Measurements from ENCODE around the gene FBLN5.
"Not testable (repeated sequence)": the region's sequence is repeated elsewhere in the genome, so short reads cannot be mapped to it uniquely, and the experiment has no call there.

Gene FBLN5

DNA sequence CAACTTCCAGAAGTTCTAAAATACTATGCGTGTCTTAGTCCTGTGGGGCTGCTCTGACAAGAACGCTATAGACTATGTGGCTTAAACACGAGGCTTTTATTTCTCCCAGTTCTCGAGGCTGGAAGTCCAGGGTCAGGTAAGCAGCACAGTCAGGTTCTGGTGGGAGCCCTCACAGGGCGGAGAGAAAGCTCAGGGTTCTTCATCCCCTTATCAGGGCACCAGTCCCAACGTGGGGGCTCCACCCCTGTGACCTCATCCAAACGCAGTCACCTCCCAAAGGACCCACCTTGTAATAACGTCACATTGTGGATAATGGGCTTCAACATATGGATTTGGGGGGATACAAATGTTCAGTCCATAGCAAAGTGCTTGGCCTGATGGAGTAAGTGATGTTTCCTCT is 43.0 kb downstream of the FBLN5 start:
- DNase-seq, result no peak

DNA sequence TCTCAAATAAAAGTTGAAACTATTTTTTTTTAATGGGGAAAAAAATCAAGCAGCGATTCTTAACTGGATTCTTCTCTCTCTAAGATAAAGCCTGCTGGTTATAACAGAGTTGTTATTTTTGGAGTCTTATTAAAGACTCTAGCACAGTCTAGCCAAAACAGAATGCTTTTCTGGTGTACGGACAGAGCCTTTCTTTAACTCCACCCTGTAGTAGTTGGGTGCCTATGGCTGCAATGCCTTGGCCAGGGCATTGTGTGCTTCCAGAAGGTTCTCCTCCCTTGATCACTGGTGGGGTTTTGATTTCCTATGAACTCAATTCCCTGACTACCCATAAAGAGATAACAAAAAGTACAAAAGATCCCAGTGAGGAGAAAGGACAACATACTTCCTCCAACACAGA is 44.4 kb downstream of the FBLN5 start:
- DNase-seq, result no peak

DNA sequence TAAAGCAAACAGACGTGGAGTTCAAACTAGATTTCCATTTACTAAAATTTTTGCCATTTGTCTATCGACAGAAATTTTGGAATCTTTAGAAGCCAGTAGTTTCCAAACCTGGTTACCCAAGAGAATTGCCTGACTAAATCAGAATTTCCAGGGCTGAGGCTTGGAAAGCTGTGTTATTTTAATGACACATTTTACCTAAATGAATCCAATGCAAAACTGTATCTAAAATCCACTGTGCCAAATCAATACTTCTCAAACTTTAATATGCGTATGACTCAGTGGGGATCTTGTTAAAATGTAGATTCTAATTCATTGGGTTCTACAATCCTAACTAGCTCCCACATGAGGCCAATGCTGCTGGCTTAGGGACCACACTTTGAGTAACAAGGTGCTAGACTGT is 45.2 kb downstream of the FBLN5 start:
- DNase-seq, result no peak

- DNase-seq, result no peak
Observed at GRCh38 chr14:91901449-91902226, 45.9 kb downstream of the FBLN5 start.

GRCh38 chr14:91899806-91900205 is 47.7 kb downstream of the FBLN5 start:
- no peak for DNase-seq

GRCh38 chr14:91899213-91899612 is 48.3 kb downstream of the FBLN5 start:
- no peak for DNase-seq

- DNase-seq, result no peak
Observed at GRCh38 chr14:91898372-91898771, 49.1 kb downstream of the FBLN5 start.

DNA sequence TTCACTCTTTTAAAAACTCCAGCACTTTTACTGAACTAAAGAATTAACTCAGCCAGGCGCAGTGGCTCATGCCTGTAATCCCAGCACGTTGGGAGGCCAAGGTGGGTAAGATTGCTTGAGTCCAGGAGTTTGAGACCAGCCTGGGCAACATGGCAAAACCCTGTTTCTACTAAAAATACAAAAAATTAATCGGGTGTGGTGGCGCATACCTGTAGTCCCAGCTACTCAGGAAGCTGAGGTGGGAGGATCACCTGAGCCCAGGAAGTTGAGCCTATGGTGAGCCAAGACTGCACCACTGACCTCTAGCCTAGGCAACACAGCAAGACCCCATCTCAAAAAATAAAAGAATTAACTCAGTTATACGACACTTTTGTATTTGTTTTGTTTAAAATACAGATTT is 49.8 kb downstream of the FBLN5 start:
- DNase-seq, result not testable (repeated sequence)

DNA sequence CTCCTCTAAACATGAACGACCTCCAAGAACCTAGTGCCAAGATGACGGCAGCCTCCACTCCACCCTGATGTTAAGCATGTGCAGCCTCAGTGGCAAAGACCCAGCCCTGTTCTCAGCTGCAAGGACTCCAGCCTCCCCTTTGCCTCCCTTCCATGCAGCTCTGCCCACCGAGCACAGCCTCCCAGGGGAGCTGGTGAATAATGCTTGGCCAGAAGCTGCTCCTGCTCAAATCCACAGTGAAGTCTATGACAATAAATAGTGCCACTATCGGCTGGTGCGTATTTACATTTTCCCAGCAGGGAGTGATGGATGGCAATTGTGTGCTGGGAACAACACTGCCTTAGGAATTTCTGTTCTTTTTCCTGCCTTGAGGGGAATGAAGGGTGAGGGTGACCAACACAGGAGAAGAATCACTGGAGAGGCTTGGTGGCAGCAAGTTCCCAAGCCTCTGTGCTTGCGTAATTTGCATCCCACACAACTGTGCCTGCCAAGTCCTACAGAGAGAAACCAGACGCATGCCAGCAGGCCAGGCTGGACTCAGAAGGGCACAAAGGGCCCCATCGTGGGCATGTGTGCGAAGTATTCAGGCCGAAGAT is 50.3 kb downstream of the FBLN5 start:
- no peak for DNase-seq

- no peak for DNase-seq
Observed at GRCh38 chr14:91896419-91896818, 51.1 kb downstream of the FBLN5 start.

DNA sequence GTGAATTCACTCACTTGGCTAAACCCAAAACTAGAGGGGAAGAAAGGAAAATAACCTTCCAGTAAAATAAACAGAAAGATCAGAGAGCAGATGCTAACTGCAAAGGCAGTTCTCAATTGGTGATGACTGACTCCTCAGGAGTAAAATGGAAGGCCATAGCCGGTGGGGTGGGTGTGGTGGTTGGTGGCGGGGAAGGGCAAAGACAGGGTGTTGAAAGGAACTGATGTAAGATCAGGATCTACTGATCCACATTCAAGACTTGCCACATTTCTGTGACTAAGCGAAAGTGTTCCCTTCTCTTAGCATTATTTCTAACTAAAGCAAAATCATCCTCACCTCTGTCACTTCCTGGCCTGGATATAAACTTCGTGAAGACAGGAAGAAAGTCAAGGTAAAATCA is 53.8 kb downstream of the FBLN5 start:
- no peak for DNase-seq

DNA sequence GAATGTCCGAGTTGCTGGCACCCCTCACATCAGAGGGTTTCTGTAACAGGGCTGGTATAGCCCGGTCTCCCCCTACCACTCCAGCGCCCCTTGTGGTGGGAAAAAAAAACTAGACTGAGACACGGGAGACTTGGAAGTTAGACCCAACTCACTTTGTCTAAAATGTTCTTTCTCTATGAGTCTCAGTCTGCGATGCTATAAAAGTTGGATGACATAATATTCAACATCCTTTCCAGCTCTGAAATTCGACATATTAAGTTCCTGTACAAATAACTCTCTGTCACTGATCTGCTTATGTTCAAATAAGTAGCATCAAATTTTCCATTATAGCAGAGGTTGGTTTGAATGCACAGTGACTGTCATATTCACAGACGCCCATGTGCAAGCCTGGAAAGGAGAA is 54.5 kb downstream of the FBLN5 start:
- DNase-seq, result no peak

GRCh38 chr14:91891721-91892220 is 55.7 kb downstream of the FBLN5 start:
- peak; percentile 47 for DNase-seq

- DNase-seq, result no peak
Observed at GRCh38 chr14:91891101-91891500, 56.4 kb downstream of the FBLN5 start.

- DNase-seq, result no peak
Observed at GRCh38 chr14:91890291-91890749, 57.2 kb downstream of the FBLN5 start.

DNA sequence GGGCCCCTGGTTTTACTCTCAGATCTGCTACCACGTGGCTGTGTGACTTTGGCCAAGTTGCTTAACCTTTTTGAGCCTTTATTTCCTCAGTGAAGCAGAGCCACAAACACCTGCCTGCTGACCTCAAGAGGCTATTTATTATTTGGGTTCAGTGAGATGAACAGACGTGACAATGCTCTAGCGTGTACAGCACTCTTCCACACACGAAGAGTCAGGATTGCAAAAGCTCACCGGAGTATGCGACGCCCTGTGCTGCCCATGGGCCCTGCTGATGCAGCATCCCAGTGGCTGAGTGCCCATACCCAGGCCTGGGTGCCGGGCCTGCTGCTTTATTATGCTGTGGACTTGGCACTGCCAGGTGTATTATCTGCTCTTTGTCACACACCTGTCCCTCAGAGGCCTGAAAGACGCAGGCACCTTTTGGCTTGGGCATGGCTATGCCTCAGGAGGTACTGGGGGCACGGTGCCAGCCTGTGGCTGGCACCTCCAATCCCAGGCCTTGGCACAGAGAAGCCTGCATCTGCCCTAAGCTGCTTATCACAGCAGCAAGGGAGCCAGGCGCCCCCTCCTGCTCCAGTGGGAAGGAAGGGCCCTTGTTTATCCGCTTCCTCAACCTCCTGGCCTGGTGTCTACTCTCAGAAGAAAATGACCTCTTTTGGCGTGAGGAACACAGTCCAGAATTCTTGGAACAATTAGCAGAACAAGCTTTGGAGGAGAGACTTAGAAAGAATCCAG is 57.9 kb downstream of the FBLN5 start:
- no peak for DNase-seq

DNA sequence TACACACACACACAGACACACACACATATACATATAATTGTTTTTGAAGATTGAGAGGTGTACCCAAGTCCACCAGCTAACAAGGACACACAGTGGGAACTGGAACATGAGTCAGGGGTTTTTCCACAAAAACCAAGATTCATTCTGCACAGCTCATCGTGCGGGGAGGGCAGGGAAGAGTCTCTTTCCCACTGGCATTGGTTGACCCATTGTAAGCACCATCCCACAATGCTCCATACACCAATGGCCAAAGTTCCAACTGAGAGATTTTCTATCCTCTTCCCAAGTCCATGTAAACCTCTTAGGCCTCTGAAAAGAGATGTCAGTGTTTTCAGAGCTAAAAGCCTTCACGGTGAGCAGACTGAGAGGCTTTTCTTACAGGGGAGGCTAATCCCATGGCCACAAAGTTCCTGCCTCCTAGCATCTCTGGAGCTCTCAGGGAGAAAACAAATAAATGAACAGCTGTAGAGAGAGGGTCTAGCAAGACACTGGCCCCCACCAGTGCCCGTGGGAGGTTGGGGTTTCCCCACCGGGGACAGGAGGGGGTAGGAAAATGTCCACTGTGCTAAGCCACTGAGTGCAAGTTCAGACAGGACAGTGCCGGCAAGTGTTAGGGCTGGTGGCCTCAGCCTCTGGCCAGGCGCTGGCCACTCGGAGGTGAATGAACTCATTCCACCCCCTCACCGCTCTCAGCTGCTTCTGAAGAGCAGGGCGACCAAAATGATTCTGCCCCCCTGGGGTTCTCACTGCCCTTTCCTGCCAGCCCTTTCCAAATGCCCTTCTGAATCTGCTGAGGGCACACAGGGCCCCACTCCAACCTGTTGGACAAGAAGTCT is 58.6 kb downstream of the FBLN5 start:
- no peak for DNase-seq

- no peak for DNase-seq
Observed at GRCh38 chr14:91886961-91887360, 60.5 kb downstream of the FBLN5 start.

GRCh38 chr14:91885839-91886238 is 61.7 kb downstream of the FBLN5 start:
- DNase-seq, result no peak

- DNase-seq, result no peak
Observed at GRCh38 chr14:91885113-91885712, 62.3 kb downstream of the FBLN5 start.

GRCh38 chr14:91884664-91885063 is 62.8 kb downstream of the FBLN5 start:
- DNase-seq, result no peak

DNA sequence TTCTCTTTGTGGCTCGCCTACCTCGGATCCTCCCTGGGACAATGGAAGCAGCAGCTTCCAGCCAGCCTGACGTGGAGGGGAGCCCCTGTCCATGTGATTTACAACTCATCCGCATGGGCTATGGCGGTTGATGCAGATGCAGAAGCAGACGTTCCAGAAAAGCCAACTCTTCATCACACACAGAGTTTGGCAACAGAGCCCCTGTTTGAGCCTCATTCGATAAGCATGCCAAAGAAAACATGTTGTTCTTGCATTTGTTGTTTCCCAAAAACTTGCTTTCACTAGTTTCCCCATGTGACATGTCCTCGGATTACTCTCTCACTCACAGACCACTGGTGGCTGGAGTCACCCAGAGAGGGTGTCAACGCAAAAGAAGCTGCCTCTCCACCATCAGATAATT is 63.7 kb downstream of the FBLN5 start:
- DNase-seq, result no peak
